Measurements from ENCODE around the gene CFAP54. TPM values are rescaled to one million over a fixed set of nuclear protein-coding genes. Genes with fewer than 3 reads are reported as not detected.

Gene CFAP54
- total and polyA plus RNA-seq, 2 donors (not counting 3 experiments of a cell fraction or from before 2014, with no cell fraction given), result 3.6 to 26.9 TPM

GRCh38 chr12:96824838-96825236 is 335.5 kb downstream of the CFAP54 start:
- Histone ChIP-seq H3K9me3 (replicated peaks; ENCODE audit: control insufficient read depth, insufficient read depth, low read length) (no peaks in the 10 kb centered on the region), H3K4me2 (ENCODE audit: insufficient read depth, low read length) (no peak overlapping the region), H3K79me2 (ENCODE audit: control insufficient read depth, insufficient read depth, low read length) (no peaks in the 10 kb centered on the region), H3K4me3 (replicated peaks in 1 of 3; ENCODE audit: insufficient read depth in 1 of 3, low read depth in 1 of 3, low read length in 3 of 3) (no peak overlapping the region), H3K27ac (ENCODE audit: insufficient read depth, low read depth, low read length) (no peak overlapping the region), H3K36me3 (ENCODE audit: control insufficient read depth in 2 of 2, extremely low read depth in 1 of 2, insufficient read depth in 2 of 2, low read length in 2 of 2) (no peaks in the 10 kb centered on the region), H2AFZ (ENCODE audit: low read depth, low read length) (no peak overlapping the region), H3K9ac (replicated peaks; ENCODE audit: extremely low read depth, insufficient read depth, low read length) (no peak overlapping the region), H3K4me1 (ENCODE audit: control insufficient read depth, extremely low read depth, insufficient read depth, low read length) (no peaks in the 10 kb centered on the region), H4K20me1 (replicated peaks; ENCODE audit: control insufficient read depth, extremely low read depth, insufficient read depth, low read length) (no peaks in the 10 kb centered on the region), H3K27me3 (ENCODE audit: control insufficient read depth in 2 of 2, insufficient read depth in 2 of 2, low read length in 2 of 2) (no peaks in the 10 kb centered on the region), H3K9me1 (replicated peaks; ENCODE audit: control insufficient read depth, extremely low read depth, insufficient read depth, low read length) (no peaks in the 10 kb centered on the region)
- FAIRE-seq (no peak), DNase-seq (ENCODE audit: low read depth, low spot score) (no peak)
- no TSS peak for BruUV-seq (replicated peaks)
- TF ChIP-seq POLR2A (IDR thresholded peaks at IDR 0.05; ENCODE audit: low read depth, low read length) (no peak), CTCF (IDR thresholded peaks at IDR 0.05; ENCODE audit: extremely low read depth in 1 of 2, insufficient read depth in 1 of 2, low read depth in 1 of 2, low read length in 2 of 2) (no peak), EZH2 (IDR thresholded peaks at IDR 0.05; ENCODE audit: borderline replicate concordance, low read depth, low read length, severe bottlenecking) (no peak), JUN (IDR thresholded peaks at IDR 0.05; ENCODE audit: borderline replicate concordance, insufficient read depth, insufficient read length, low read depth) (no peak), MAX (IDR thresholded peaks at IDR 0.05; ENCODE audit: insufficient read depth, insufficient read length) (no peak), MYC (IDR thresholded peaks at IDR 0.05; ENCODE audit: low read depth, low read length) (no peak), FOS (IDR thresholded peaks at IDR 0.05; ENCODE audit: borderline replicate concordance, insufficient read depth, low read length) (no peak), POLR2AphosphoS5 (IDR thresholded peaks at IDR 0.05; ENCODE audit: insufficient read depth, low read depth, low read length) (no peak)
- intact Hi-C loops (cut with micrococcal nuclease), result no loop called here
- dilution Hi-C loops (cut with MboI; ENCODE audit: extremely low pct_ligation_motif_present, low sequenced_read_pairs), result no loop called here
- CTCF ChIA-PET, result interaction anchor here (1.0 kb wide), 1 partner anchor 14 kb away, joined by 3 read pairs; no protein-coding TSS in a partner anchor
- POLR2A ChIA-PET, result no interaction called here

Measured in endothelial cell of umbilical vein (primary cell).